ENCODE measurements around the gene KRTAP10-12.

- TF ChIP-seq POLR2A (IDR thresholded peaks at IDR 0.05; ENCODE audit: low read depth) (no peak), EP300 (IDR thresholded peaks at IDR 0.05) (no peak), CTCF (IDR thresholded peaks at IDR 0.05) (no peak)
These were observed 7.6 kb downstream of the KRTAP10-12 start for GRCh38 chr21:44704636-44705001.
